Osteocyte (in vitro differentiated cells): ENCODE results near the gene SELENOM. TPM values are rescaled to one million over a fixed set of nuclear protein-coding genes. Genes with fewer than 3 reads are reported as not detected.

ENCODE experiments used
- DNase-seq: peaks from one replicate; pipeline ENCODE4 v3.0.0; 2021; ENCODE audit warnings: mixed read lengths; ENCODE audit not compliant: unreplicated experiment; ENCODE audit errors: extremely low spot score
- H3K27ac Mint-ChIP-seq: one replicate; pipeline ENCODE4 v1.8.0; 2021; ENCODE audit warnings: mild to moderate bottlenecking, mixed read lengths; ENCODE audit not compliant: unreplicated experiment
- H3K27me3 Mint-ChIP-seq: one replicate; pipeline ENCODE4 v1.8.0; 2021; ENCODE audit warnings: mixed read lengths; ENCODE audit not compliant: unreplicated experiment
- H3K36me3 Mint-ChIP-seq: one replicate; pipeline ENCODE4 v1.8.0; 2021; ENCODE audit warnings: mixed read lengths; ENCODE audit not compliant: unreplicated experiment
- H3K4me1 Mint-ChIP-seq: one replicate; pipeline ENCODE4 v1.8.0; 2021; ENCODE audit warnings: mixed read lengths; ENCODE audit not compliant: unreplicated experiment
- H3K4me3 Mint-ChIP-seq: one replicate; pipeline ENCODE4 v1.8.0; 2021; ENCODE audit warnings: mild to moderate bottlenecking, moderate library complexity, mixed read lengths; ENCODE audit not compliant: unreplicated experiment
- H3K9me3 Mint-ChIP-seq: one replicate; pipeline ENCODE4 v1.8.0; 2021; ENCODE audit warnings: mixed read lengths; ENCODE audit not compliant: unreplicated experiment
- total RNA-seq: library from RNA; stranded (reverse); gene quantifications from 2 replicates; pipeline ENCODE4 v1.2.1, GENCODE V29; 2021
- TF ChIP-seq, protein P1 (sequence below): fragments of 200-600 bp; sonication (generic); IDR thresholded peaks from 2 replicates; pipeline ENCODE4 v1.5.0; 2021; ENCODE audit warnings: antibody characterized with exemption, mild to moderate bottlenecking, moderate library complexity

The SELENOM gene
- total RNA-seq, 1 donor from 2014 or later: 186 TPM

DNA sequence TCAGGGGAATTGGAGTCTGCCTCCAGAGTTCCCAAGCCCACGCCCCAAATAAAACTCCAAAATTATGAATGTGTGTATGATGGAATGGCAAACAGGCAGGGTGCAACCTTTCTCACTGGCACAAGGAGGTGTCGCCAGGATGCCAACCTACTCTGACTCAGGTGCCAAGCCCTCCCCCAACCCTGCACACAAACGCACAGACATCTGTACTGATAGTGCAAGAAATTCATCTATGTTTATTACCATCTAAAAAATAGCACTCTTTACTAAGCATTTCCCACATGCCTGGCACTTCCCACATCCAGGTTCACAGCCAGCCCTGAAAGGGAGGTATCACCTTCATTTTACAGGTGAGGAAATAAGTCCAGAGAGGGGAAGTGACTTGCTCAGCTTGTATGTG is 31.7 kb upstream of the SELENOM start:
- DNase-seq: no peak
- H3K4me3 Mint-ChIP-seq: no peak overlapping the region
- TF ChIP-seq, protein P1, sequence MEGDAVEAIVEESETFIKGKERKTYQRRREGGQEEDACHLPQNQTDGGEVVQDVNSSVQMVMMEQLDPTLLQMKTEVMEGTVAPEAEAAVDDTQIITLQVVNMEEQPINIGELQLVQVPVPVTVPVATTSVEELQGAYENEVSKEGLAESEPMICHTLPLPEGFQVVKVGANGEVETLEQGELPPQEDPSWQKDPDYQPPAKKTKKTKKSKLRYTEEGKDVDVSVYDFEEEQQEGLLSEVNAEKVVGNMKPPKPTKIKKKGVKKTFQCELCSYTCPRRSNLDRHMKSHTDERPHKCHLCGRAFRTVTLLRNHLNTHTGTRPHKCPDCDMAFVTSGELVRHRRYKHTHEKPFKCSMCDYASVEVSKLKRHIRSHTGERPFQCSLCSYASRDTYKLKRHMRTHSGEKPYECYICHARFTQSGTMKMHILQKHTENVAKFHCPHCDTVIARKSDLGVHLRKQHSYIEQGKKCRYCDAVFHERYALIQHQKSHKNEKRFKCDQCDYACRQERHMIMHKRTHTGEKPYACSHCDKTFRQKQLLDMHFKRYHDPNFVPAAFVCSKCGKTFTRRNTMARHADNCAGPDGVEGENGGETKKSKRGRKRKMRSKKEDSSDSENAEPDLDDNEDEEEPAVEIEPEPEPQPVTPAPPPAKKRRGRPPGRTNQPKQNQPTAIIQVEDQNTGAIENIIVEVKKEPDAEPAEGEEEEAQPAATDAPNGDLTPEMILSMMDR: no peak

DNA sequence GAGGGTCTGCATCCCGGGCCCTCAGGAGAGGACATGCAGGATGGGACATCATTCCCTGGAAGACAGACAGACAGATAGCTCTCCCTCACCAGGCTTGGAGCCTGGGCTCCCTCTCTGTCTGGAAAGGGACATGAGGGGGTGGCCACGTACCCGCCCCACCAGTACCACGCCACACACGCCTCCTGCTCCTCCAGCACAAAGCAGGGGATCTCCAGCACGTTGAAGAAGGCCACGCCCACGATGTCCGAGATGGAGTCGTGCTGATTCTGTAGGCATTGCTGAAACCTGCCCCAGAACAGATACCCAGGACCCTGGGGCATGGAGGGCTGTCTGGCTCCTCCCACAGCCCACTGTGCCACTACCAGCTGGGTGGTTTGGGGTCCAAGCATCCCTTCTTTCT is 30.8 kb upstream of the SELENOM start:
- no peak overlapping the region for H3K27ac Mint-ChIP-seq
- peaks cover 8% of the 10 kb centered on the region for H3K4me1 Mint-ChIP-seq
- no peaks in the 10 kb centered on the region for H3K36me3 Mint-ChIP-seq
- no peaks in the 10 kb centered on the region for H3K9me3 Mint-ChIP-seq
- no peak for DNase-seq
- H3K4me3 Mint-ChIP-seq: no peak overlapping the region
- TF ChIP-seq, protein P1: no peak
- peaks cover 13% of the 10 kb centered on the region for H3K27me3 Mint-ChIP-seq

More for the DNA sequence above, 31.7 kb upstream of the SELENOM start:
- Mint-ChIP-seq H3K36me3 (no peaks in the 10 kb centered on the region), H3K4me1 (peaks cover 8% of the 10 kb centered on the region), H3K27me3 (peaks cover 13% of the 10 kb centered on the region), H3K9me3 (no peaks in the 10 kb centered on the region), H3K27ac (no peak overlapping the region)

DNA sequence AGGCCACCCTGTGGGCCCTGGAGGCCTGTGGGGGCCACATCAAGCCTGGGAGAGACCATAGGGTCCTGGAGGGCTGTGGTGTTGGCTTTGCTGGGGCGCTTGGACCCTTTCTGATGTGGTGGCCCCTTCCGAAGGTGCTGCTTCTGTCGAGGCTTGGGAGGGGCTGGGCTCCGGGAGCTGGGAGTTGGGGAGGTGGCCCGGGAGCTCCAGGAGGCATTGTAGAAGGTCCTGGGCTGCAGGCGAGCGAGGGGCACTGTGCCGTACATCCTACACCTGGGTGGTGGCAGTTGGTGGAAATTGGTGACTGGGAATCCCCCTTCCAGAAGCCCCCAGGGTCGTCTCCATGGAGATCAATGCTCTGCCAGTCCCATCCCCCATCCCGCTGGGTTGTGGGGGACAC is 30.4 kb upstream of the SELENOM start:
- Mint-ChIP-seq H3K27ac (no peak overlapping the region), H3K4me1 (peaks cover 8% of the 10 kb centered on the region), H3K27me3 (peaks cover 12% of the 10 kb centered on the region), H3K36me3 (no peaks in the 10 kb centered on the region), H3K9me3 (no peaks in the 10 kb centered on the region), H3K4me3 (no peak overlapping the region)
- DNase-seq: no peak
- TF ChIP-seq, protein P1: no peak

DNA sequence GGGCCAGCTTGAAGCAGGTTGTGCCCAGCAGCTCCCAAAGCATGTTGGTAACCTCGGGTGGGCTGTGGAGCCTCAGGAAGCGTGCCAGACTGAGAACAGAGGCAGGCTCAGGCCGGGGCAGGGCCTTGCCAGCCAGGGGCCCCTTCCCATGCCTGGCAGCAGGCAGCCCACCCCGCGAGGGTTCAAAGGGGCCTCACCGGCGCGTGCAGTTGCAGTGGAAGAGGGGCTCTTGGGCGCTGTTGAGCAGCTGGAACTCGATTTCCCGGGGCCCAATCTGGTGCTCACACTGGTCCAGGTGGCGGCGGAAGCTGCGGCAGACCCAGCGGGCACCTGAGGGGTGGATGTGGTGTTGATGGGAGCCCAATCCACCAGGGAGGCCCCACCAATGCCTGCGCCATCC is 29.3 kb upstream of the SELENOM start:
- Mint-ChIP-seq H3K27me3 (peaks cover 10% of the 10 kb centered on the region), H3K27ac (no peak overlapping the region), H3K9me3 (no peaks in the 10 kb centered on the region), H3K4me3 (no peak overlapping the region), H3K36me3 (no peaks in the 10 kb centered on the region), H3K4me1 (peaks cover 15% of the 10 kb centered on the region)
- TF ChIP-seq, protein P1: no peak
- DNase-seq: no peak

DNA sequence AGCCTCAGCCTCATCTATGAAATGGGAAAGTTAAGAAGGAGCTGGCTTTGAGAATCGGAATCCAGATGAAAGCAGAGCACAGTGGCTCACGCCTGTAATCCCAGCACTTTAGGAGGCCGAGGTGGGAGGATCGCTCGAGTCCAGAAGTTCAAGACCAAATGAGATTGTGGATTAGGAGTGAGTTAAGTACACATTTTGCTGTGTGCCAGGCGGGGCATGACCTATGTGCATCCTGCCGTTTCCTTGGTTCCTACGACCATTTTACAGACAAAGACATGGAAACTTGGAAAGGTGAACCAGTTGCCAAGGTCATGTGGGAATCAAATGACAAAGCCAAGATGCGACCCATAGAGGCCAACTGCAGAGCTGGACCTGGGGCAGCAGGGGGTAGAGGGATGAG is 28.8 kb upstream of the SELENOM start:
- no peak for DNase-seq
- peaks cover 17% of the 10 kb centered on the region for H3K4me1 Mint-ChIP-seq
- H3K27ac Mint-ChIP-seq: no peak overlapping the region
- H3K4me3 Mint-ChIP-seq: no peak overlapping the region
- TF ChIP-seq, protein P1: no peak
- no peaks in the 10 kb centered on the region for H3K36me3 Mint-ChIP-seq
- H3K9me3 Mint-ChIP-seq: no peaks in the 10 kb centered on the region
- H3K27me3 Mint-ChIP-seq: peaks cover 10% of the 10 kb centered on the region
